Thyroid gland (tissue), 4 donors: Measurements from ENCODE around the gene PROC. TPM values are rescaled to one million over a fixed set of nuclear protein-coding genes. Genes with fewer than 3 reads are reported as not detected.

Source experiments
- DNase-seq, 2 donors: peaks; one replicate each; pipeline ENCODE4 v3.0.0-alpha.2; 2019
- H3K27ac ChIP-seq, 3 donors: fragments of 200-600 bp; sonication (generic); 1 replicate in 2 of 3; 2 replicates in 1 of 3; pipeline ENCODE4 v1.5.1; 2016 to 2019; ENCODE audit warnings: mild to moderate bottlenecking in 1 of 3, moderate library complexity in 1 of 3
- H3K27me3 ChIP-seq: fragments of 200-600 bp; sonication (generic); one replicate; pipeline ENCODE4 v1.5.1; 2019
- H3K36me3 ChIP-seq, 2 donors: fragments of 200-600 bp; sonication (generic); one replicate each; pipeline ENCODE4 v1.5.1; 2016 to 2019
- H3K4me1 ChIP-seq, 2 donors: fragments of 200-600 bp; sonication (generic); one replicate each; pipeline ENCODE4 v1.5.1; 2017 to 2019
- H3K4me3 ChIP-seq, 3 donors: fragments of 200-600 bp; sonication (generic); replicated peaks in 1 of 3; 1 replicate in 2 of 3; 2 replicates in 1 of 3; pipeline ENCODE4 v1.5.1; 2016; ENCODE audit warnings: mild to moderate bottlenecking in 1 of 3
- H3K9me3 ChIP-seq: fragments of 200-600 bp; sonication (generic); one replicate; pipeline ENCODE4 v1.5.1; 2017
- CTCF ChIP-seq, 6 experiments: fragments of 200-600 bp in 3 of 6; fragments of 450-650 bp in 3 of 6; sonication (generic) in 3 of 6; IDR thresholded peaks; one replicate each; pipeline ENCODE4 v1.5.1; 2016 to 2019; ENCODE audit warnings: antibody characterized with exemption in 6 of 6, mild to moderate bottlenecking in 2 of 6, inconsistent platforms in 1 of 6, moderate library complexity in 1 of 6
- POLR2A ChIP-seq, 2 donors: fragments of 450-650 bp; IDR thresholded peaks; one replicate each; pipeline ENCODE4 v1.6.1; 2017; ENCODE audit warnings: antibody characterized with exemption in 2 of 2, mild to moderate bottlenecking in 2 of 2, moderate library complexity in 1 of 2
- WGBS, 2 donors: methylation state at CpG; one replicate each; pipeline ENCODE4 v1.1.5; 2017; 5-methylcytosine and 5-hydroxymethylcytosine counted together
- intact Hi-C: fragments of 100-400 bp; cut with DNase I; formaldehyde crosslinking; loops from one replicate; pipeline ENCODE4 v1.15.1; 2023
- total RNA-seq, 4 donors: library from RNA; depleted of rRNA; stranded (reverse); fragments of >200 nt; gene quantifications; one replicate each; pipeline ENCODE4 v1.2.3, GENCODE V29; 2016

Gene PROC
- total RNA-seq, 4 donors from 2014 or later: not detected

- Histone ChIP-seq H3K36me3 (no peaks in the 10 kb centered on the region), H3K4me1 (no peaks in the 10 kb centered on the region), H3K27me3 (no peaks in the 10 kb centered on the region), H3K4me3 (no peak overlapping the region), H3K27ac (no peak overlapping the region), H3K9me3 (no peaks in the 10 kb centered on the region)
- intact Hi-C loops: no loop called here
- WGBS, 2 donors: 93 to 95% methylated on average over 6 of the region's 6 CpGs
- no peak for TF ChIP-seq CTCF (IDR thresholded peaks at IDR 0.05)
- TF ChIP-seq POLR2A (IDR thresholded peaks at IDR 0.05): no peak
- DNase-seq: no peak
Measured at GRCh38 chr2:127434515-127434914, 16.3 kb downstream of the PROC start.

GRCh38 chr2:127437056-127437455 lies 18.8 kb downstream of the PROC start:
- Histone ChIP-seq H3K27me3 (no peaks in the 10 kb centered on the region), H3K36me3 (no peaks in the 10 kb centered on the region), H3K4me1 (no peaks in the 10 kb centered on the region), H3K4me3 (no peak overlapping the region), H3K27ac (no peak overlapping the region), H3K9me3 (no peaks in the 10 kb centered on the region)
- intact Hi-C loops: no loop called here
- TF ChIP-seq CTCF (IDR thresholded peaks at IDR 0.05): no peak
- TF ChIP-seq POLR2A (IDR thresholded peaks at IDR 0.05): no peak
- WGBS, 2 donors: 85 to 93% methylated on average over 9 of the region's 9 CpGs
- no peak for DNase-seq

- no peaks in the 10 kb centered on the region for H3K4me1 ChIP-seq
- no peaks in the 10 kb centered on the region for H3K36me3 ChIP-seq
- WGBS, 2 donors: 89 to 90% methylated on average over 13 of the region's 13 CpGs
- H3K27ac ChIP-seq: no peak overlapping the region
- H3K4me3 ChIP-seq: no peak overlapping the region
- no peak for TF ChIP-seq POLR2A (IDR thresholded peaks at IDR 0.05)
- no peak for TF ChIP-seq CTCF (IDR thresholded peaks at IDR 0.05)
- no peaks in the 10 kb centered on the region for H3K9me3 ChIP-seq
- intact Hi-C loops: no loop called here
- no peaks in the 10 kb centered on the region for H3K27me3 ChIP-seq
- DNase-seq: no peak
Measured at GRCh38 chr2:127437781-127438726, 19.8 kb downstream of the PROC start.

- H3K4me1 ChIP-seq: no peaks in the 10 kb centered on the region
- no peaks in the 10 kb centered on the region for H3K9me3 ChIP-seq
- H3K4me3 ChIP-seq: no peak overlapping the region
- no peak overlapping the region for H3K27ac ChIP-seq
- TF ChIP-seq POLR2A (IDR thresholded peaks at IDR 0.05) (no peak), CTCF (IDR thresholded peaks at IDR 0.05) (no peak)
- DNase-seq: no peak
- intact Hi-C loops: no loop called here
- 49 to 90% methylated on average over 4 to 5 of the region's 5 CpGs for WGBS, 2 donors
- H3K27me3 ChIP-seq: no peaks in the 10 kb centered on the region
- no peaks in the 10 kb centered on the region for H3K36me3 ChIP-seq
Measured at GRCh38 chr2:127439343-127439742, 21.1 kb downstream of the PROC start.

GRCh38 chr2:127448526-127448925 lies 30.3 kb downstream of the PROC start:
- WGBS, 2 donors: 98% methylated on average over 2 of the region's 2 CpGs
- TF ChIP-seq POLR2A (IDR thresholded peaks at IDR 0.05): no peak
- no peak for TF ChIP-seq CTCF (IDR thresholded peaks at IDR 0.05)
- intact Hi-C loops: no loop called here
- H3K27ac ChIP-seq: no peak overlapping the region
- no peaks in the 10 kb centered on the region for H3K9me3 ChIP-seq
- no peak for DNase-seq
- no peak overlapping the region for H3K4me3 ChIP-seq
- no peaks in the 10 kb centered on the region for H3K36me3 ChIP-seq
- no peaks in the 10 kb centered on the region for H3K4me1 ChIP-seq
- H3K27me3 ChIP-seq: no peaks in the 10 kb centered on the region
